ENCODE results near the gene BASP1.
A peak's percentile ranks its signal among the peaks of the same experiment; 100 is the strongest.
"Not testable (repeated sequence)": the region's sequence is repeated elsewhere in the genome, so short reads cannot be mapped to it uniquely, and the experiment has no call there.

Gene BASP1

DNA sequence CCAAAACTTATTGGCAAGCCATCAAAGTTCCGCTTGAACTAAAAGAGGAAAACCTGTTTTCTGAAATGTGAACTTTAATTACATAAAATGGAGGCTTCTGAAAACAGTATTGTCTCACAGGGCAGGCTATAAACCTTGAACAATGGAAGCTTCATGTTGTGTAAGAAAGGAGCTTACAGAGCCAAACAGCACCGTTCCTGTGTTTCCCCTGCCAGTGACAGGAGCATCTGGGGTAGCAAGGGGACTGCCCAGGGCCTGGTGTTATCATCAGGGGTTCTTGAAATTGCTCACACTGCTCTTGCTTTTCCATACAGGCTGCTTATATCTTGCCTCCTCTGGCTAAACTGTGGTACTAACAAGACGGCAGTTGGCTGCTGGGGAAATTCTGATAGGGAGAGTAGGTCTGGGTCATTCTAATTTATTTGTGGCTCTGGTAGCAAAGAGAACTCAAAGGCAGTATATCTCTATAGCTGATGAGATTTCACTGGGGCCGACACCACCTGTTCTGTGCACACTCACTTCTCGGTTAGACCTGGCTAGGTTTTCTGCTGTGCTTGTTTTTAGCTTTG, 40.4 kb downstream of the BASP1 start:
- peak overlapping the region; percentile 48 for H3K27ac ChIP-seq
- TF ChIP-seq CTCF (conservative IDR thresholded peaks at IDR 0.05) = no peak

DNA sequence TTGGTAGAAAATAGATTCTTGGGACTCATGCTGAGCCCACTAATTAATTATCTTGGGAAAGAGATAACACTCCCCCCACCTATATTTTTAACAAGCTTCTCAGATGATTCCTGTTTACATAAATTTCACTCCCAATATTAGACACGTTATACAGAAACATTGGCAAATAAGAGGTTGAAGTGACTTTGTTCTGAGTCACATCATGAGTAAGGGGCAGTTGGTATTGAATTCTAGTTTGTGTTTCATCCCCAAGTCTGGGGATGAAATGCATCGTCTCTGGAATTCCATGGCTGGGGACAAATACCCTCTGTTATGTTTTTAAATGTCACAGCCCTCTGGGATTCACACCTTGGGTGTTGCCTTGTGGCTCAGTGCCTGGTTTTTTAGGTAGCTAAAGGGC, 41.0 kb downstream of the BASP1 start:
- no peak overlapping the region for H3K27ac ChIP-seq
- TF ChIP-seq CTCF (conservative IDR thresholded peaks at IDR 0.05) = no peak

- H3K27ac ChIP-seq = not testable (repeated sequence)
These were observed 41.6 kb downstream of the BASP1 start for GRCh38 chr5:17259012-17259411.

DNA sequence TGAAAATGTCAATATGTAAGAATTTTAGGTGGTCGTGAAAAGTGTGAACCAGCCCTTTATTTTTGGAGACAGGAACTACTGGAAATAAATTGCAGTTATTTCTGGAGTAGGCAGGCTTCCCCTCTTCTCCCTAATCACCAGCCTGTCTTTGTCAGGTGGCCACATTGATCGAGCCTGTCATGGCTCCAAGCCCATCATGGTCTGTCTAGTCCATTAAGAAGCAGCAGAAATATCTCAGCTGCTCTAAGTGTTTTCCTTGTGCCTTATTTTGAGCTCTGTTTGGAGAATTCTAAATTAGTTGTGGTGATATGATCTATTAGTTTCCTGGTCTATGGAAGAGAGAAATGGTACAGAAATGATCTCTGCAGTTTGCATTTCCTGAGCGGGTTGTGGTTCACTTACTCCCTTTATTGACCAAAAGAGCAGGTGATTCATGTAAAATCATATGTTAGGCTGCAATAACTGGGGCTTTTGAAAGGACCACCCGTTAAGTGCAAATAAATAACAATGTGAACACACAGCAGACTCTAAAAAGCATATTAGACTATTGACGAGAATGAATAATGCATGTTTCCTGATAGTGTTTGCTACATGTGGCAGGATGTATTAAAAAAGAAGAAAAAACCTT, 42.3 kb downstream of the BASP1 start:
- no peak overlapping the region for H3K27ac ChIP-seq
- no peak for TF ChIP-seq CTCF (conservative IDR thresholded peaks at IDR 0.05)

DNA sequence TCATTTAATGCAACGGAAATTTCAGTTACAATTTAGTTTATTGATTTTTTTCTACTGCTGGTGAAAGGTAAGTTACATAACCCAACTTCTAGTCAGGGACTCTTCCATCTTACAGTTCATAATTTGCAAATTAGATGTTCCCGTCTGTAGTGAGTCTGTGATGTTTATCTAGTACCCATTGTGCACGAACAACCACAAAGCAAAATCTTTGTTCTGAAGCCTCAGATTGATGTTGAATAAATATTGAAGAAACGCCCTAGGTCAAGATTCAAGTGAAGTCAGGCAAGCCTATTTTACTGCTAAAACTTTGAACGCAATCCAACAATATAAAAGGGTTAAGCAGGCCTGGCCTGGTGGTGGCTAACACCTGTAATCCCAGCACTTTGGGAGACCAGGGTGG, 43.1 kb downstream of the BASP1 start:
- no peak for TF ChIP-seq CTCF (conservative IDR thresholded peaks at IDR 0.05)
- no peak overlapping the region for H3K27ac ChIP-seq

DNA sequence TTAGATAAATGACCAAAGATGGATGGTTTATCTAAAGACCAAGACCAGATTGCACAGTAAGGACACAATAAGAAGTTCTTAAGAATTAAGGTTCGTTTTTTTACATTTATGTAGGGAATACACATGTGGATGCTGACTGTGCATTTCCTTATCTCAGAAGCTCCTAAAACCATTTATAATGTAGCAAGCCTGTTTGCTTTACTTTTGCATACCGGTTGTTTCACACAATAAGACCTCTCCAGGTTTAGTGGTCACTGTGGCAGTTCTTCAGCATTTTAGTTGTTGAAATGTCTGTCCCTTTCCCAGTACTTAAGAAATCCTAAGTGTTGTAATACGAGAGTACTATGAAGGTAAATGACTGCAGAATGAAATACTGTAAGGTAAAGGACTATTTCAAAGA, 43.6 kb downstream of the BASP1 start:
- no peak overlapping the region for H3K27ac ChIP-seq
- TF ChIP-seq CTCF (conservative IDR thresholded peaks at IDR 0.05) = no peak

DNA sequence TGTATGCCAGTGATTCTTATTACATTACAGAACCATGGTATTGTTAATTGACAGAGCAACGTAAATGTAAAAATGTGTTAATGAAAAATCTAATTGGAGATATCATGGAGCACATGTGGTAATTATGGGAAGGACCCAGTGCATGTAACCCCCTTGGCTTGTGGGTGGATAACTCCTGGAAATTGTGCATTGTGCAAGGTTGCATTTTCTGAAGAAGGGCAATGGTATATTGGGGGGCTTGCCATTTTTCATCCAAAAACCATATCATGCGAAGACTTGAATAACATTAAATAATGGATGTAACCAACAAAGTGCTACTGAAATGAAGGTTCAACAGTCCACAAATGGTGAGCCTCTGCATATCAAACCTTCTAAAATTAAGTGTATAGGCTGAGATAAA, 47.6 kb downstream of the BASP1 start:
- TF ChIP-seq CTCF (conservative IDR thresholded peaks at IDR 0.05) = no peak
- H3K27ac ChIP-seq = no peak overlapping the region

- H3K27ac ChIP-seq = no peak overlapping the region
- no peak for TF ChIP-seq CTCF (conservative IDR thresholded peaks at IDR 0.05)
These were observed 49.7 kb downstream of the BASP1 start for GRCh38 chr5:17267106-17267505.

Data from VCaP (cell line).